ENCODE measurements around the gene GADD45B.

DNA sequence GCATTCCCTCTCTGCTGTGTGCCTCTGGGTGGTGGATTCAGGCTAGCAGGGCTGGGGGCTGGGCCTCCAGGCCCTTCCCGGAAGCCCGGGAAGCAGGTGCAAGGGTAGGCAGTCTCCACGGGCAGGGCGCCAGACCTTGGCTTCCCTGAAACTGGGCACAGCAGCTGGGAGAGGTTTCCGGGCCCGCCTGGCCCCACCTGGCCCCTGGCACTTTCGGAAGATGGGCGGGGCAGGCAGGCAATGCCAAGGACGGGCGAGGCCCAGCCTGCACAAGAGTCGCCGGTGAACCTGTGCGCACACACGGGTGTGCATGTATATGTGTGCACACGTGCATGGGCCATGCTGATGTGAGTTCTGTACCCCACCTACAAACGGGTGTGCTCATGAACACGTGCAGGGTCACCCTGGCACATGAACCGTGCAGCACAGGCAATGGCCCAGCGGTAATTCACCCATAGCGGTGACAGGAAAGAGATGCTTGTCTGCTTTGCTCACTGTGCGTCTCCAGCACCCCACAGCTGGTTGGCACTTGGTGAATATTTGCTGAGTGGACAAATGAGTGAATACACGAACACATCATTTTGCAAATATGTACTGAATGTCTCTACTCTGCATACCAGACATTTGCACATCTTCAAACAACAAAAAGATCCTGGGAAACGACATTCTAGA is 15.3 kb downstream of the GADD45B start:
- TF ChIP-seq, protein P1, sequence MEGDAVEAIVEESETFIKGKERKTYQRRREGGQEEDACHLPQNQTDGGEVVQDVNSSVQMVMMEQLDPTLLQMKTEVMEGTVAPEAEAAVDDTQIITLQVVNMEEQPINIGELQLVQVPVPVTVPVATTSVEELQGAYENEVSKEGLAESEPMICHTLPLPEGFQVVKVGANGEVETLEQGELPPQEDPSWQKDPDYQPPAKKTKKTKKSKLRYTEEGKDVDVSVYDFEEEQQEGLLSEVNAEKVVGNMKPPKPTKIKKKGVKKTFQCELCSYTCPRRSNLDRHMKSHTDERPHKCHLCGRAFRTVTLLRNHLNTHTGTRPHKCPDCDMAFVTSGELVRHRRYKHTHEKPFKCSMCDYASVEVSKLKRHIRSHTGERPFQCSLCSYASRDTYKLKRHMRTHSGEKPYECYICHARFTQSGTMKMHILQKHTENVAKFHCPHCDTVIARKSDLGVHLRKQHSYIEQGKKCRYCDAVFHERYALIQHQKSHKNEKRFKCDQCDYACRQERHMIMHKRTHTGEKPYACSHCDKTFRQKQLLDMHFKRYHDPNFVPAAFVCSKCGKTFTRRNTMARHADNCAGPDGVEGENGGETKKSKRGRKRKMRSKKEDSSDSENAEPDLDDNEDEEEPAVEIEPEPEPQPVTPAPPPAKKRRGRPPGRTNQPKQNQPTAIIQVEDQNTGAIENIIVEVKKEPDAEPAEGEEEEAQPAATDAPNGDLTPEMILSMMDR (IDR thresholded peaks at IDR 0.05; ENCODE audit: low read depth, low read length) = no peak
- TF ChIP-seq, protein P2, sequence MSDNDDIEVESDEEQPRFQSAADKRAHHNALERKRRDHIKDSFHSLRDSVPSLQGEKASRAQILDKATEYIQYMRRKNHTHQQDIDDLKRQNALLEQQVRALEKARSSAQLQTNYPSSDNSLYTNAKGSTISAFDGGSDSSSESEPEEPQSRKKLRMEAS (IDR thresholded peaks at IDR 0.05; ENCODE audit: low read depth, low read length) = no peak
